Keratinocyte (primary cell): ENCODE results near the gene HK2. TPM values are rescaled to one million over a fixed set of nuclear protein-coding genes. Genes with fewer than 3 reads are reported as not detected.
A peak's percentile ranks its signal among the peaks of the same experiment; 100 is the strongest.

Experiments used
- DNase-seq: peaks from one replicate; pipeline ENCODE4 v3.0.0-alpha.2; 2011; ENCODE audit warnings: low read depth, missing footprints, low spot score
- FAIRE-seq: peaks from 2 replicates; lab custom pipeline; 2011; peaks lifted over from hg19 to GRCh38; lab: Jason Lieb, UNC
- H2AFZ ChIP-seq: 2 replicates; pipeline ENCODE4 v1.6.0; 2012; ENCODE audit warnings: low read length, control low read depth, inconsistent platforms; ENCODE audit not compliant: control insufficient read depth
- H3K27ac ChIP-seq: 2 replicates; pipeline ENCODE4 v1.5.1; 2011; ENCODE audit warnings: low read length; ENCODE audit not compliant: control insufficient read depth, insufficient read depth
- H3K27me3 ChIP-seq: 3 replicates; pipeline ENCODE4 v1.6.0; 2011; ENCODE audit warnings: low read length; ENCODE audit not compliant: control insufficient read depth, insufficient read depth; ENCODE audit errors: extremely low read depth
- H3K36me3 ChIP-seq, 2 experiments: 2 replicates in 1 of 2; 3 replicates in 1 of 2; pipeline ENCODE4 v1.5.1; 2011; ENCODE audit warnings: low read length in 2 of 2, mild to moderate bottlenecking in 1 of 2; ENCODE audit not compliant: control insufficient read depth in 2 of 2, insufficient read depth in 2 of 2; ENCODE audit errors: extremely low read depth in 1 of 2
- H3K4me1 ChIP-seq: 3 replicates; pipeline ENCODE4 v1.5.1; 2011; ENCODE audit warnings: low read length; ENCODE audit not compliant: control insufficient read depth, insufficient read depth; ENCODE audit errors: extremely low read depth
- H3K4me2 ChIP-seq: 3 replicates; pipeline ENCODE4 v1.6.0; 2011; ENCODE audit warnings: low read depth, low read length; ENCODE audit not compliant: control insufficient read depth, insufficient read depth; ENCODE audit errors: extremely low read depth
- H3K4me3 ChIP-seq, 3 experiments: fragments of 200-600 bp in 1 of 3; sonication (generic) in 1 of 3; 2 replicates in 2 of 3; 3 replicates in 1 of 3; pipeline ENCODE4 v1.5.1; 2011 to 2016; ENCODE audit warnings: low read length in 3 of 3, mild to moderate bottlenecking in 3 of 3, control low read depth in 2 of 3, inconsistent platforms in 1 of 3, low read depth in 1 of 3, mixed read lengths in 1 of 3, mixed run types in 1 of 3, moderate library complexity in 1 of 3; ENCODE audit not compliant: control insufficient read depth in 2 of 3, insufficient read depth in 2 of 3; ENCODE audit errors: extremely low read depth in 1 of 3
- H3K79me2 ChIP-seq: 2 replicates; pipeline ENCODE4 v1.6.0; 2012; ENCODE audit warnings: low read length; ENCODE audit not compliant: control insufficient read depth, insufficient read depth
- H3K9ac ChIP-seq: 3 replicates; pipeline ENCODE4 v1.6.0; 2011; ENCODE audit warnings: low read length; ENCODE audit not compliant: control insufficient read depth, insufficient read depth; ENCODE audit errors: extremely low read depth
- H3K9me1 ChIP-seq: 3 replicates; pipeline ENCODE4 v1.6.0; 2011; ENCODE audit warnings: low read length; ENCODE audit not compliant: control insufficient read depth, insufficient read depth; ENCODE audit errors: extremely low read depth
- H3K9me3 ChIP-seq: 2 replicates; pipeline ENCODE4 v1.5.1; 2012; ENCODE audit warnings: low read depth, low read length; ENCODE audit not compliant: control insufficient read depth
- H4K20me1 ChIP-seq: 3 replicates; pipeline ENCODE4 v1.6.0; 2011; ENCODE audit warnings: low read length; ENCODE audit not compliant: control insufficient read depth, insufficient read depth; ENCODE audit errors: extremely low read depth
- EZH2 ChIP-seq: IDR thresholded peaks from one replicate; pipeline ENCODE4 v1.6.1; 2012; ENCODE audit warnings: inconsistent platforms, mild to moderate bottlenecking, low read length, moderate library complexity
- dilution Hi-C: fragments of 300-500 bp; cut with MboI; formaldehyde crosslinking; loops from one replicate; pipeline ENCODE4 v1.7.0; 2020; ENCODE audit warnings: low sequenced_read_pairs; ENCODE audit not compliant: extremely low pct_ligation_motif_present
- polyA plus RNA-seq, 5 experiments: library from polyadenylated mRNA; depleted of rRNA in 3 of 5; stranded (reverse) in 3 of 5; stranded (forward) in 1 of 5; unstranded in 1 of 5; fragments of >200 nt; gene quantifications; 1 replicate in 1 of 5; 2 replicates in 3 of 5; 3 replicates in 1 of 5; pipeline versions ENCODE4 v1.2.1 to v1.2.3, GENCODE V29; 2011 to 2012; ENCODE audit warnings: missing spikeins in 2 of 5, low read depth in 1 of 5, low replicate concordance in 1 of 5
- TF ChIP-seq, protein P1 (sequence below), 3 experiments: IDR thresholded peaks in 1 of 3; conservative IDR thresholded peaks in 1 of 3; optimal IDR thresholded peaks in 1 of 3; 2 replicates in 2 of 3; 3 replicates in 1 of 3; pipeline versions ENCODE3 to v1.5.1; 2011; ENCODE audit warnings: low read length in 3 of 3, mild to moderate bottlenecking in 3 of 3, moderate library complexity in 2 of 3, control low read depth in 1 of 3, inconsistent platforms in 1 of 3; ENCODE audit not compliant: insufficient read depth in 2 of 3; ENCODE audit errors: extremely low read depth in 1 of 3

The HK2 gene
- polyA plus RNA-seq, 1 donor (not counting 4 experiments of a cell fraction or from before 2014, with no cell fraction given): 27.1 TPM

- no peak for TF ChIP-seq EZH2
- TF ChIP-seq, protein P1, sequence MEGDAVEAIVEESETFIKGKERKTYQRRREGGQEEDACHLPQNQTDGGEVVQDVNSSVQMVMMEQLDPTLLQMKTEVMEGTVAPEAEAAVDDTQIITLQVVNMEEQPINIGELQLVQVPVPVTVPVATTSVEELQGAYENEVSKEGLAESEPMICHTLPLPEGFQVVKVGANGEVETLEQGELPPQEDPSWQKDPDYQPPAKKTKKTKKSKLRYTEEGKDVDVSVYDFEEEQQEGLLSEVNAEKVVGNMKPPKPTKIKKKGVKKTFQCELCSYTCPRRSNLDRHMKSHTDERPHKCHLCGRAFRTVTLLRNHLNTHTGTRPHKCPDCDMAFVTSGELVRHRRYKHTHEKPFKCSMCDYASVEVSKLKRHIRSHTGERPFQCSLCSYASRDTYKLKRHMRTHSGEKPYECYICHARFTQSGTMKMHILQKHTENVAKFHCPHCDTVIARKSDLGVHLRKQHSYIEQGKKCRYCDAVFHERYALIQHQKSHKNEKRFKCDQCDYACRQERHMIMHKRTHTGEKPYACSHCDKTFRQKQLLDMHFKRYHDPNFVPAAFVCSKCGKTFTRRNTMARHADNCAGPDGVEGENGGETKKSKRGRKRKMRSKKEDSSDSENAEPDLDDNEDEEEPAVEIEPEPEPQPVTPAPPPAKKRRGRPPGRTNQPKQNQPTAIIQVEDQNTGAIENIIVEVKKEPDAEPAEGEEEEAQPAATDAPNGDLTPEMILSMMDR (optimal IDR thresholded peaks at IDR 0.05 in 1 of 3, IDR thresholded peaks at IDR 0.05 in 1 of 3, conservative IDR thresholded peaks at IDR 0.05 in 1 of 3; ENCODE audit: extremely low read depth in 1 of 3, insufficient read depth in 2 of 3, low read length in 3 of 3): no peak
- H2AFZ ChIP-seq: peak overlapping the region; percentile 25
- H3K9ac ChIP-seq: no peak overlapping the region
- H3K27ac ChIP-seq: no peak overlapping the region
- H3K4me2 ChIP-seq: no peak overlapping the region
- H3K4me1 ChIP-seq: peaks cover 7% of the 10 kb centered on the region
- H3K79me2 ChIP-seq: peaks cover 46% of the 10 kb centered on the region
- H4K20me1 ChIP-seq: peaks cover 5% of the 10 kb centered on the region
- DNase-seq (no peak), FAIRE-seq (no peak)
- peaks cover 2% of the 10 kb centered on the region for H3K9me1 ChIP-seq
- dilution Hi-C loops: loop anchor here (25.0 kb wide), 1 partner anchor 125 kb away; no protein-coding TSS in a partner anchor
- no peak overlapping the region for H3K4me3 ChIP-seq
- no peaks in the 10 kb centered on the region for H3K9me3 ChIP-seq
- peaks cover 0 to 21% of the 10 kb centered on the region in 2 experiments for H3K36me3 ChIP-seq
- no peaks in the 10 kb centered on the region for H3K27me3 ChIP-seq
Measured at GRCh38 chr2:74862020-74862964, 28.4 kb downstream of the HK2 start.

GRCh38 chr2:74863802-74864248, 29.9 kb downstream of the HK2 start:
- FAIRE-seq: no peak
- dilution Hi-C loops: loop anchor here (25.0 kb wide), 1 partner anchor 127 kb away; no protein-coding TSS in a partner anchor

More at GRCh38 chr2:74863802-74864248, 29.9 kb downstream of the HK2 start:
- TF ChIP-seq, protein P1 (optimal IDR thresholded peaks at IDR 0.05 in 1 of 3, IDR thresholded peaks at IDR 0.05 in 1 of 3, conservative IDR thresholded peaks at IDR 0.05 in 1 of 3; ENCODE audit: extremely low read depth in 1 of 3, insufficient read depth in 2 of 3, low read length in 3 of 3): no peak
- no peak for TF ChIP-seq EZH2
- H3K79me2 ChIP-seq: peaks cover 46% of the 10 kb centered on the region
- H3K36me3 ChIP-seq: peaks cover 6 to 27% of the 10 kb centered on the region in 2 experiments
- no peaks in the 10 kb centered on the region for H3K27me3 ChIP-seq
- H3K9me3 ChIP-seq: no peaks in the 10 kb centered on the region
- peaks cover 8% of the 10 kb centered on the region for H4K20me1 ChIP-seq
- H3K9me1 ChIP-seq: peaks cover 2% of the 10 kb centered on the region
- H3K4me2 ChIP-seq: no peak overlapping the region
- H3K27ac ChIP-seq: no peak overlapping the region
- H3K4me1 ChIP-seq: peaks cover 7% of the 10 kb centered on the region
- no peak overlapping the region for H2AFZ ChIP-seq
- no peak for DNase-seq
- no peak overlapping the region for H3K9ac ChIP-seq
- H3K4me3 ChIP-seq: no peak overlapping the region
